HG03196 (cell line): ENCODE measurements around the gene ARPC2.
"Not testable (repeated sequence)": the region's sequence is repeated elsewhere in the genome, so short reads cannot be mapped to it uniquely, and the experiment has no call there.

Experiments
- ATAC-seq: cut with Tn5 transposase; IDR thresholded peaks from one replicate; pipeline ENCODE4 v1.9.1; 2021; ENCODE audit not compliant: unreplicated experiment

ARPC2 gene

GRCh38 chr2:218269900-218270720 lies 53.1 kb downstream of the ARPC2 start, which contains the start of the genes AAMP and PNKD:
Gene AAMP, minus strand, starts transcription at chr2:218270137. Its CDS starts 51 bp downstream, at chr2:218270086.
Gene PNKD, plus strand, starts transcription at chr2:218270519. Its CDS starts 17 bp downstream, at chr2:218270536.
- ATAC-seq, result peak; percentile 87

DNA sequence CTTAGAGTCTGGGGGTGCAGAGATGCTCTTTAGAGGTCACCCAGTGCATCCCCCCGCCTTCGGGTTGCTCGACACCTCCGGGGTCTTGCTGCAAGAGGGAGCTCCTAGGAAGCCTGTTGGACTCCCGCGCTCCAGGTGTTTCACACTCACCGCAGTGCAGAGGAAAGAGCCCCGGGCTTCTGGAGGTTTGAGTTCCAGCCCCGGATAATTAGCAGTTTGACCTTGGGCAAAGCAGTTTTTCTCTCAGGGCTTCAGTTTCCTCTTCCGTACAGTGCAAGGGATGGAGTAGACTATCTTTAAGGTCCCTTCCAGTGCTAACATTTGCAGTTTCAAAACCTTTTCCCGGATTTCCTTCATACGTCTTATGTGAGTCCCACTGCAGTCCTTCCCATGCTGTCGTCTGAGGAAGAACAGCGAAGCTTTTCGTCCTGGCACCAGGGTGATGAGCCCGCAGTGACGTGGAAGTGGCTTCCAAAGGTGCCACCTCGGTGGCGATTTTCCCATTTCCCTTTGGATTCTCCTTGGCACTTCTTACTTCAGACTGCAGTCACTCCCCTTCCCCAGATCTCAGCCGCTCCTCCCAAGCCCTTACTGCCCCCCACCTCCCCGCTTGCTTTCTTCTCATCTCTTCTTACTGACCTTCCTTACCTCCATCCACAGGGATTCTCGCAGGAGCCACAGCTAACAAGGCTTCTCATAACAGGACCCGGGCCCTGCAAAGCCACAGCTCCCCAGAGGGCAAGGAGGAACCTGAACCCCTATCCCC lies 53.9 kb downstream of the ARPC2 start:
- no peak for ATAC-seq

GRCh38 chr2:218271487-218271797 lies 54.5 kb downstream of the ARPC2 start:
- no peak for ATAC-seq

DNA sequence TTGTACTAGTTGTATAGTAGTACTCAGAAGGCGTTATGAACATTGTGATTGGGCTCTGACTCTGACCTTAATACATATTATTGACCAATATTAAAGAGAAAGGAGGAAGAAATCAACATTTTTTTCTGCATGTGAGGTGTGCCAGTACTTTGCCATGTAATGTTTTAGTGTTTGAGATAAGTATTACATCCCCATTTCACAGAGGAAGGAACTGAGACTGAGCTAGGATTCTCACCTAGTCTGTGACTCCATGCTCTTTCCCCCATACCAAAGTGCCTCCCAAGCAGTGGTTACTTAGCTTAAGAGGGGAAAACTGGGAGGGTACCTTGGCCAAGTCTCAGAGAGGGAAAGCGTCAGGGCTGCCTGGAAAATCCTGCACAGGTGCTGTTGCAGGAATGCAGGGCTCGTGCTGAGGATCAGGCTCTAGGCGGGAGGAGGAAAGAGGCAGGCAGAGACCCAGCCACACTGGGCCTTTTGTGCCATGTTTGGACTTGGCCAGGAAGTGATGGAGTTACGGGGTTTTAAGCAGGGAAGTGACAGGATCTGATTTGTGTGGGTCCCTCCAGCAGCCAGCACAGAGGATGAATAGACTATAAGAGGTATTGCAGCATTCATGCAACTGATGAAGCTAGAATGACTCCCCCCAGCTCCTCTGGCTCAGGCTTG lies 55.0 kb downstream of the ARPC2 start:
- ATAC-seq, result no peak

GRCh38 chr2:218272531-218273212 lies 55.7 kb downstream of the ARPC2 start:
- peak; percentile 32 for ATAC-seq

DNA sequence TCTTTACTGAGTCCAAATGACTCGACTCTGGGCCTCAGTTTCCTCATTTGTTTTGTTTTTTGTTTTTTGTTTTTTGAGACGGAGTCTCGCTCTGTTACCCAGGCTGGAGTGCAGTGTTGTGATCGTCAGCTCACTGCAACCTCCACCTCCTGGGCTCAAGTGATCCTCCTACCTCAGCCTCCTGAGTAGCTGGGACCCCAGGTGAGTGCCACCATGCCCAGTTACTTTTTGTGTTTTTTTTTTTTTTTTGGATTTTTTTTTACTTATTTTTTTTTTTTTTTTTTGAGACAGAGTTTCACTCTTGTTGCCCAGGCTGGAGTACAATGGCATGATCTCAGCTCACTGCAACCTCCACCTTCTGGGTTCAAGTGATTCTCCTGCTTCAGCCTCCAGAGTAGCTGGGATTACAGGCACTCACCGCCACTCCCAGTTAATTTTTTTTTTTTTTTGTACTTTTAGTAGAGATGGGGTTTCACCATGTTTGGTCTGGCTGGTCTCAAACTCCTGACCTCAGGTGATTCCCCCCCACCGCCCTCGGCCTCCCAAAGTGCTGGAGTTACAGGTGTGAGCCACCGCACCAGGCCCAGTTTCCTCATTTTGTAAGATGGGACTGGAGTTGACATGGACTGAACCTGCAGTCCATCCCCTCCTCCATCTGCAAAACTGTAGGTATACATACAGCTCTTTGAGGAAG lies 56.4 kb downstream of the ARPC2 start:
- not testable (repeated sequence) for ATAC-seq

- no peak for ATAC-seq
Measured at GRCh38 chr2:218273908-218274249, 56.9 kb downstream of the ARPC2 start.

DNA sequence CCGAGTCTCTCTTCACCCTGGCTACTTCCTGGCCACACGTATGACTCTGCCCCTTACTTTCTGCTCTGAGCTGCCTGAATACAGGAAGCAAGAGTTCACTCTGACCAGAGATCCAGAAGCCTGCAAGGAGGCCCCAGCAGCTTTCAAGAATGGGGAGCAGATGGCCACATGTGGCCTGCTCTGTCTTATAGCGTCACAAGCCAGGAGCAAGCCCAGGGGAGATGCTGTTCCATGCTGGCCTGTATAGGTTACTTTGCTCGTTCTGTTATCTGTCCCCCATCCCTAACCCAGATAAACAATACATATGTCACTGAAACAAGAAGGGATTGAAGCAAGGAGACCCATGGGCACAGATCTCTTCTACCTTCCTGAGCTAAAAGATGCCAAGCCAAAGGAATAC lies 57.6 kb downstream of the ARPC2 start:
- no peak for ATAC-seq

- ATAC-seq, result no peak
Measured at GRCh38 chr2:218275371-218276072, 58.5 kb downstream of the ARPC2 start.

- no peak for ATAC-seq
Measured at GRCh38 chr2:218276986-218277755, 60.2 kb downstream of the ARPC2 start.

DNA sequence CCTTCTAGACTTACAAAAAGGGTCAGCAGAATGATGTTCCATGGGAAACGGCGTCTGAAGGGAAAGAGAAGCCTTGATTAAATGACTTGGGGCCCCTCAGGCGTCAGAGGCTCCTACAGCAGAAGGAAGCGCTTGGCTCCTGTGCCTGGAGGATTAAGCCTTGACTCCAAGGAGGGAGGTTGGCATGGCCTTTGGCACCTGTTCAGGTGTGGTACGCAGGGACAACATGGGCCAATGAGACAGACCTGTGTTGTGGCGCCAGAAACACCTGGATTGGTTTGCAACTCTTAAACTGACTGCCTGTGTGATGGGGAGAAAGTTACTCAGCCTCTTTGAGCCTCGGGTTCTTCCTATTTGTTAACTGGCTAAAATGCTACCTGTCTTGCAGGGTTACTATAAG lies 60.9 kb downstream of the ARPC2 start:
- ATAC-seq, result no peak

GRCh38 chr2:218278531-218279360 lies 61.8 kb downstream of the ARPC2 start:
- no peak for ATAC-seq

GRCh38 chr2:218280260-218280870 lies 63.4 kb downstream of the ARPC2 start:
- no peak for ATAC-seq

GRCh38 chr2:218281449-218281848 lies 64.5 kb downstream of the ARPC2 start:
- no peak for ATAC-seq

DNA sequence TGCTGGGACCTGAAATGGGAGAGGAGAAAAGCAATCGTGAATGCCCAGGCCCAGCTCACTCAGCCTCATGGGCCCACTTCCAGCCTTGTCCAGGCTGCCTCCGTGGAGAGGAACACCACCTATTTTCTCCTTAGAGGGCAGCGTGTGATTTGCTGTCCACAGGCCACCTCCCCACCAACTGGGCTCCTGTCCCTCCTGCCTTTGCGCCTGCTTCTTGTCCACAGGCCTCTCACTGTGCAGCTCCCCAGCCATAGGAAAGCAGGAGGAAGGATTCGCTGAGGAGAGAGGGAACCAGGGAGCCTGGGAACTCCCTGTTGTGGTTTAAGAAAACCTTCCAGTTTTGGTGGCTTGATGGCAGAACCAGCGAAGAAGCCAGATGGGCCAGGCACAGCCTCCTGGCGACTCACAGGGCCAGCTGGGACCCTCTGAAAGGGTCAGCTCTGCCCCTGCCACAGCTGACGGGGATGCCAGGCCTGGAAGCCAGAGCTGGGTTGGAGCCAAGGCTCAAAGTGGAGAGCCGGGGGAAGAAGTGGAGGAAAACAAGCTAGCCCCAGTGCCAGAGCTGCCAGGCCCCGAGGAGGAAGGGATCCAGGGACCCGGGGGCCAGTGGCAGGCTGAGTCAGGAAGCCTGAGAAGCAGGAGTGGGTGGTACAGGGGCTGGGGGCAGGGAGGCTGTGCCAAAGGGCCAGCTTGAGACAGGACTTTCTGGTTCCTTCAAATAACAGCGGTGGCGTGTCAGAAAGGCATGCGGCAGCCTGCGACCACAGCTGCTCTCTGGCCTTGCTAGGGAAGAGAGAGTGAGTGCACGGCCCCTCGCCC lies 65.4 kb downstream of the ARPC2 start:
- no peak for ATAC-seq

GRCh38 chr2:218284106-218284811 lies 67.3 kb downstream of the ARPC2 start:
- ATAC-seq, result no peak
